OCI-LY7 (cell line): ENCODE measurements around the gene DOCK1. TPM values are rescaled to one million over a fixed set of nuclear protein-coding genes. Genes with fewer than 3 reads are reported as not detected.

Source experiments
- BruUV-seq: library from RNA; stranded (reverse); fragments of 400-500 nt; replicated peaks from 2 replicates; lab custom pipeline; 2021; lab: Mats Ljungman, UMichigan
- CTCF ChIA-PET: fragments of 300-600 bp; sonication (Branson Sonifier 250); formaldehyde crosslinking; loops from one replicate; lab custom pipeline; 2022; ENCODE audit warnings: antibody characterized with exemption; ENCODE audit not compliant: unreplicated experiment; lab: Charles Lee
- POLR2A ChIA-PET: fragments of 300-600 bp; sonication (Branson Sonifier 250); formaldehyde crosslinking; loops from one replicate; lab custom pipeline; 2022; ENCODE audit warnings: antibody characterized with exemption; lab: Charles Lee
- DNase-seq: peaks from one replicate; pipeline ENCODE4 v3.0.0-alpha.2; 2015; ENCODE audit warnings: low spot score
- H2AFZ ChIP-seq: fragments of 200-600 bp; sonication (generic), shearing (Covaris generic); 2 replicates; pipeline ENCODE4 v1.6.1; 2014; ENCODE audit warnings: mild to moderate bottlenecking, antibody characterized with exemption, low read length, moderate library complexity
- H3K27ac ChIP-seq: fragments of 200-600 bp; sonication (generic); 2 replicates; pipeline ENCODE4 v1.5.1; 2014; ENCODE audit warnings: mixed run types, low read depth, mild to moderate bottlenecking, moderate library complexity, low read length, inconsistent platforms; ENCODE audit not compliant: poor library complexity, severe bottlenecking
- H3K36me3 ChIP-seq: fragments of 200-600 bp; sonication (generic); 2 replicates; pipeline ENCODE4 v1.6.1; 2014; ENCODE audit warnings: mild to moderate bottlenecking, antibody characterized with exemption, low read length, moderate library complexity, mixed read lengths; ENCODE audit not compliant: insufficient read depth
- H3K4me1 ChIP-seq: fragments of 200-600 bp; sonication (generic); 2 replicates; pipeline ENCODE4 v1.5.1; 2014; ENCODE audit warnings: mild to moderate bottlenecking, low read length; ENCODE audit not compliant: insufficient read depth, poor library complexity, severe bottlenecking
- H3K4me2 ChIP-seq: fragments of 200-600 bp; sonication (generic); 2 replicates; pipeline ENCODE4 v1.6.1; 2014; ENCODE audit warnings: mild to moderate bottlenecking, low read length
- H3K4me3 ChIP-seq: fragments of 200-600 bp; sonication (generic); 2 replicates; pipeline ENCODE4 v1.5.1; 2014; ENCODE audit warnings: mild to moderate bottlenecking, low read depth, low read length; ENCODE audit not compliant: poor library complexity, severe bottlenecking
- H3K79me2 ChIP-seq: fragments of 200-600 bp; sonication (generic); 2 replicates; pipeline ENCODE4 v1.6.1; 2016; ENCODE audit warnings: low read depth, mild to moderate bottlenecking, low read length, moderate library complexity, mixed read lengths; ENCODE audit not compliant: insufficient read depth
- H3K9me2 ChIP-seq: fragments of 200-600 bp; sonication (generic); 2 replicates; pipeline ENCODE4 v1.6.1; 2016; ENCODE audit warnings: mild to moderate bottlenecking, low read length, mixed read lengths; ENCODE audit not compliant: insufficient read depth
- H3K9me3 ChIP-seq: fragments of 200-600 bp; sonication (generic); 2 replicates; pipeline ENCODE4 v1.6.1; 2014; ENCODE audit warnings: mild to moderate bottlenecking, mixed run types, low read length, mixed read lengths
- H4K20me1 ChIP-seq: fragments of 200-600 bp; sonication (generic); 2 replicates; pipeline ENCODE4 v1.6.1; 2014; ENCODE audit warnings: mild to moderate bottlenecking, antibody characterized with exemption, low read length, moderate library complexity, mixed read lengths; ENCODE audit not compliant: insufficient read depth
- EZH2phosphoT487 ChIP-seq: fragments of 200-600 bp; sonication (generic); IDR thresholded peaks from 2 replicates; pipeline ENCODE4 v1.6.1; 2018; ENCODE audit warnings: low read depth, borderline replicate concordance, mild to moderate bottlenecking, mixed run types, antibody characterized with exemption, low read length, moderate library complexity, mixed read lengths
- intact Hi-C: fragments of 100-400 bp; cut with micrococcal nuclease; formaldehyde crosslinking; loops from one replicate; pipeline ENCODE4 v1.10.0; 2022; ENCODE audit not compliant: unreplicated experiment
- total RNA-seq, 2 experiments: library from RNA; depleted of rRNA in 1 of 2; stranded (reverse); fragments of >200 nt in 1 of 2; shearing (Covaris generic) in 1 of 2; gene quantifications; 2 replicates each; pipeline ENCODE4 v1.2.3, GENCODE V29; 2014 to 2022
- TF ChIP-seq, protein P1 (sequence below): fragments of 200-600 bp; sonication (generic); conservative IDR thresholded peaks from 2 replicates; pipeline ENCODE4 v1.5.1; 2014; ENCODE audit warnings: mild to moderate bottlenecking, antibody characterized with exemption, low read length, moderate library complexity, mixed read lengths

The DOCK1 gene
- total RNA-seq, 2 experiments from 2014 or later = not detected

DNA sequence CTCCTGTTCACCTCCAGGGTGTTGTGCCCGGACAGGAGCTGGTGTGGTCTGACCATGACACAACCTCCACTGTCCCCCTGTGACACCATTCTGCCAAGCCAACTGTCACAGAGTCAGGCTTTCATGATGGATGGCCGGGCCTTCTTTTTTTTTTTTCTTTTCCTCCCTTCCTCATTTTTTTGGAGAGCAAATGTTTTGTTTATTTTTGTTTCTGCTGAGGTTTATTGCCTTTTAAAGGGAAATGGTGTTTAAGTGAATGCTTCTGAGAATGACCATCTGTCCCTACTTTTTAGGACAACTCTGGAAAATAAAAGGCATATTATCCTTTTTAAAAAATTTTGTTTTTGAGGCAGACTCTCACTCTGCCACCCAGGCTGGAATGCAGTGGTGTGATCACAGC lies 528.8 kb downstream of the DOCK1 start:
- BruUV-seq = no TSS peak
- Histone ChIP-seq H3K9me2 (no peaks in the 10 kb centered on the region), H3K79me2 (no peaks in the 10 kb centered on the region), H3K27ac (no peak overlapping the region), H2AFZ (no peak overlapping the region), H3K9me3 (no peaks in the 10 kb centered on the region), H4K20me1 (no peaks in the 10 kb centered on the region), H3K36me3 (no peaks in the 10 kb centered on the region), H3K4me2 (no peak overlapping the region), H3K4me3 (no peak overlapping the region), H3K4me1 (no peaks in the 10 kb centered on the region)
- no peak for TF ChIP-seq EZH2phosphoT487
- TF ChIP-seq, protein P1, sequence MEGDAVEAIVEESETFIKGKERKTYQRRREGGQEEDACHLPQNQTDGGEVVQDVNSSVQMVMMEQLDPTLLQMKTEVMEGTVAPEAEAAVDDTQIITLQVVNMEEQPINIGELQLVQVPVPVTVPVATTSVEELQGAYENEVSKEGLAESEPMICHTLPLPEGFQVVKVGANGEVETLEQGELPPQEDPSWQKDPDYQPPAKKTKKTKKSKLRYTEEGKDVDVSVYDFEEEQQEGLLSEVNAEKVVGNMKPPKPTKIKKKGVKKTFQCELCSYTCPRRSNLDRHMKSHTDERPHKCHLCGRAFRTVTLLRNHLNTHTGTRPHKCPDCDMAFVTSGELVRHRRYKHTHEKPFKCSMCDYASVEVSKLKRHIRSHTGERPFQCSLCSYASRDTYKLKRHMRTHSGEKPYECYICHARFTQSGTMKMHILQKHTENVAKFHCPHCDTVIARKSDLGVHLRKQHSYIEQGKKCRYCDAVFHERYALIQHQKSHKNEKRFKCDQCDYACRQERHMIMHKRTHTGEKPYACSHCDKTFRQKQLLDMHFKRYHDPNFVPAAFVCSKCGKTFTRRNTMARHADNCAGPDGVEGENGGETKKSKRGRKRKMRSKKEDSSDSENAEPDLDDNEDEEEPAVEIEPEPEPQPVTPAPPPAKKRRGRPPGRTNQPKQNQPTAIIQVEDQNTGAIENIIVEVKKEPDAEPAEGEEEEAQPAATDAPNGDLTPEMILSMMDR = no peak
- no peak for DNase-seq
- CTCF ChIA-PET = no interaction called here
- POLR2A ChIA-PET = interaction anchor here (0.7 kb wide), 2 partner anchors 22 to 453 kb away, joined by 3 read pairs; no protein-coding TSS in a partner anchor
- intact Hi-C loops = no loop called here

DNA sequence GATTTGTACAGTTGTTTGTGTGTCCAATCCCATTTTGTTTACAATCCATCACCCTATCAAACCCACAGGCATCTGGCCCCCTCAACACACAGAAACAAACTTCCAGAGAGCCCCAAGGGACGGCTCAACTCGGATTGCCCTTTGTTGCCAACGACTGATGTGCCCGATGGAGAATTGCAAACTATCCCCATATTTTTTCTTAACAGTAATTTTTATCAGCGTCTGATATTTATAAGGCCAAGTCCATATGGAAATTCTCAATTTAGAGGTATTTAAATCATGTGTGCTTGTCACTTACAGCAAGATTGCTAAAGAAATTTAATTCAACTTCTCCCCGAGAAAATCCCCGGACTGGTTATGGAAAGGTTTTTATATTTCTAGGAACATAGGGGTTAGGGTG lies 530.0 kb downstream of the DOCK1 start:
- H3K4me2 ChIP-seq = no peak overlapping the region
- intact Hi-C loops = no loop called here
- CTCF ChIA-PET = no interaction called here
- H3K4me1 ChIP-seq = no peaks in the 10 kb centered on the region
- no peak overlapping the region for H3K4me3 ChIP-seq
- no peaks in the 10 kb centered on the region for H3K9me2 ChIP-seq
- no peak overlapping the region for H3K27ac ChIP-seq
- TF ChIP-seq, protein P1 = no peak
- TF ChIP-seq EZH2phosphoT487 = no peak
- BruUV-seq = no TSS peak
- POLR2A ChIA-PET = interaction anchor here (0.6 kb wide), 1 partner anchor 1241 kb away, joined by 3 read pairs; no protein-coding TSS in a partner anchor
- H4K20me1 ChIP-seq = no peaks in the 10 kb centered on the region
- H3K9me3 ChIP-seq = no peaks in the 10 kb centered on the region
- H3K79me2 ChIP-seq = no peaks in the 10 kb centered on the region
- no peaks in the 10 kb centered on the region for H3K36me3 ChIP-seq
- no peak for DNase-seq
- H2AFZ ChIP-seq = no peak overlapping the region

DNA sequence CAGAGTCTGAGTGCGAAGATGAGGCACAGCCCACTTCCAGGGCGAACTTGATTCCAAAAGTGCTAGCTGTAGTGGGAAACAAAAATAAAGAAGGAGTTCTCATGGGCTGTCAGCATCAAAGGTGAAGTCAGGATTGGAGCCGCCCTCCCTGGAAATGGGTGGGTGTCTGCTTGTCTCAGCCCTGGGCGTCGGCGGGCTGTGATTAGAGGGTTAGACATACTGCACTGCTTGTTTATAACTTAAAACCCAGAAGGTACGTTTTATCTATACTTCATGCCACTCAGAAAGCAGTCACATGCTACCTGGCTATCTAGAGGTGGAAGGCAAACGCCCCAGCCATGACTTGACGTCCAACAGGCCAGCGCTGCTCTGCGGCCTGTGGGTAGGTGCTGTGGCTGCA lies 535.1 kb downstream of the DOCK1 start:
- H3K79me2 ChIP-seq = no peaks in the 10 kb centered on the region
- H3K36me3 ChIP-seq = no peaks in the 10 kb centered on the region
- no peak for TF ChIP-seq EZH2phosphoT487
- TF ChIP-seq, protein P1 = no peak
- H3K4me2 ChIP-seq = no peak overlapping the region
- no peaks in the 10 kb centered on the region for H3K9me2 ChIP-seq
- H3K4me3 ChIP-seq = no peak overlapping the region
- no peaks in the 10 kb centered on the region for H3K9me3 ChIP-seq
- DNase-seq = no peak
- H3K27ac ChIP-seq = no peak overlapping the region
- H3K4me1 ChIP-seq = no peaks in the 10 kb centered on the region
- ChIA-PET POLR2A (no interaction called here), CTCF (no interaction called here)
- intact Hi-C loops = no loop called here
- H2AFZ ChIP-seq = no peak overlapping the region
- H4K20me1 ChIP-seq = no peaks in the 10 kb centered on the region
- no TSS peak for BruUV-seq
